NT2/D1 (cell line): Measurements from ENCODE around the gene RUFY3.

Experiments
- SUZ12 ChIP-seq: IDR thresholded peaks from 2 replicates; pipeline ENCODE4 v1.6.1; 2011; ENCODE audit not compliant: insufficient read length, insufficient read depth; ENCODE audit errors: extremely low read depth
- YY1 ChIP-seq: IDR thresholded peaks from 2 replicates; pipeline ENCODE4 v1.6.1; 2011; ENCODE audit not compliant: insufficient read length, insufficient read depth
- ZNF274 ChIP-seq: IDR thresholded peaks from 2 replicates; pipeline ENCODE4 v1.6.1; 2011; ENCODE audit warnings: mild to moderate bottlenecking, low read depth, low read length

- TF ChIP-seq YY1, result no peak
- no peak for TF ChIP-seq ZNF274
- no peak for TF ChIP-seq SUZ12
Measured at GRCh38 chr4:70734971-70735370, 13.2 kb downstream of the RUFY3 start.
